ENCODE data around the gene PLCB1. TPM values are rescaled to one million over a fixed set of nuclear protein-coding genes. Genes with fewer than 3 reads are reported as not detected.
"Not testable (repeated sequence)": the region's sequence is repeated elsewhere in the genome, so short reads cannot be mapped to it uniquely, and the experiment has no call there.

The PLCB1 gene
- total RNA-seq, 1 donor from 2014 or later, result 6.3 TPM

DNA sequence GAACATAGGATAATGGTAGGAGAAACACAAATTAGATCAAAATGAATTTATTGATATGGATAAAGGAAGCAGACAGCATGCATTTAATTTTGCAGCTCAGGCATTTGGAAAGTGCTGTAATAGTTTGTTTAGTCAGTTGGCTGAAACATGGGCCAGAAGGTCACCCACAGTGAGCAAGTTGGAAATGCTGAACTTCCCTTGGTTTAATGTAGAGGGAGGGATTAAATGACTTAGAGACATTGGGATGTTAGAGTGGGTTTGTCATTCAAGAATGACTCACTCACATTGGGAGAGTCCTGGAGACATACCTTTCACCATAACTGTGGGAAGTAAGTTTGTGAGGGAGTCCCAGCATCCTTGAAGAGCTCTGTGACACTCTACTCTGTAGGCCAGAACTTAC is 705.3 kb downstream of the PLCB1 start:
- Histone ChIP-seq H3K4me3 (no peak overlapping the region), H3K4me1 (no peaks in the 10 kb centered on the region), H3K9me3 (no peaks in the 10 kb centered on the region), H3K36me3 (no peaks in the 10 kb centered on the region), H3K27ac (no peak overlapping the region), H3K27me3 (ENCODE audit: low read depth) (no peaks in the 10 kb centered on the region)
- intact Hi-C loops (cut with DNase I), result no loop called here
- ATAC-seq, result no peak
- DNase-seq, result no peak
- no peak for TF ChIP-seq CTCF (IDR thresholded peaks at IDR 0.05)

- Histone ChIP-seq H3K27ac (no peak overlapping the region), H3K36me3 (no peaks in the 10 kb centered on the region), H3K4me1 (no peaks in the 10 kb centered on the region), H3K9me3 (no peaks in the 10 kb centered on the region), H3K4me3 (no peak overlapping the region), H3K27me3 (ENCODE audit: low read depth) (no peaks in the 10 kb centered on the region)
- no peak for TF ChIP-seq CTCF (IDR thresholded peaks at IDR 0.05)
- intact Hi-C loops (cut with DNase I), result no loop called here
- DNase-seq (no peak), ATAC-seq (no peak)
Observed at GRCh38 chr20:8842525-8842924, 710.5 kb downstream of the PLCB1 start.

DNA sequence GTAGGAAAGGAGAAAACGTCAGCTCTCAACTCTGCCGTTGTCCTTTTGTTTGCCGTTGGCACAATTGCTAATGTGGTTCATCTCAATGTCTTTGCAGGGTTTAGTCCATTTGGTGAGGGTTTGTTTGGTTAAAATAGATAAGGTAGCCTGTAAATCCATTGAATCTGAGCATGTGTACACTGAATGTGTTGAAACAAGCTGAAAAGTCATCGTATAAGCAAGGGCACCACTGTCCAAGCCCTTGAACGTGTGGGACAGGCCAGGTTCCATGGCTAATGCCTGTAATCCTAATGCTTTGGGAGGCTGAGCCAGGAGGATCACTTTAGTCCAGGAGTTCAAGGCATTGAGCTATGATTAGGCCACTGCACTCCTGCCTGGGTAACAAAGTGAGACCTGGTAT is 712.1 kb downstream of the PLCB1 start:
- no peaks in the 10 kb centered on the region for H3K27me3 ChIP-seq (ENCODE audit: low read depth)
- H3K4me1 ChIP-seq, result no peaks in the 10 kb centered on the region
- intact Hi-C loops (cut with DNase I), result no loop called here
- H3K27ac ChIP-seq, result no peak overlapping the region
- ATAC-seq (no peak), DNase-seq (no peak)
- no peak for TF ChIP-seq CTCF (IDR thresholded peaks at IDR 0.05)
- no peaks in the 10 kb centered on the region for H3K36me3 ChIP-seq
- no peak overlapping the region for H3K4me3 ChIP-seq
- H3K9me3 ChIP-seq, result no peaks in the 10 kb centered on the region

DNA sequence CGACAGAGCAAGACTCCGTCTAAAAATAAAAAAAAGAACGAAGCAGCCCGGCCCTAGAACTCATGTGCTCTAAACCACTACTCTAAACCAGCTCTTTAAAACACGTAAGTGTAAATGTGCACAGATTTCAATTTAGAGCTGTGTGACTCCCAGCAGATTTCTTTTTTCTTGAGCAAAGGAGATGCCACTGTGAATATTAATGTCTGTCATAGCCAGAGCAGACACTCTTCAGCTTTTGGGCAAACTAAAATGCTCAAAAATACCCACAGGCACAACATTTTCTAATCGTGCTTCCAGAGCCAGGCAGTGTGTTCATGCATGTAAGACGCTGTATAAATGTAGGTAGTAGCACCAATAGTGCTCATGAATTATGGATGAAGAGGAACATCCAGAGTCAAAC is 717.9 kb downstream of the PLCB1 start:
- TF ChIP-seq CTCF (IDR thresholded peaks at IDR 0.05), result no peak
- H3K9me3 ChIP-seq, result no peaks in the 10 kb centered on the region
- peaks cover 11% of the 10 kb centered on the region for H3K4me1 ChIP-seq
- ATAC-seq (no peak), DNase-seq (no peak)
- H3K4me3 ChIP-seq, result no peak overlapping the region
- H3K27ac ChIP-seq, result no peak overlapping the region
- intact Hi-C loops (cut with DNase I), result no loop called here
- no peaks in the 10 kb centered on the region for H3K36me3 ChIP-seq
- no peaks in the 10 kb centered on the region for H3K27me3 ChIP-seq (ENCODE audit: low read depth)

DNA sequence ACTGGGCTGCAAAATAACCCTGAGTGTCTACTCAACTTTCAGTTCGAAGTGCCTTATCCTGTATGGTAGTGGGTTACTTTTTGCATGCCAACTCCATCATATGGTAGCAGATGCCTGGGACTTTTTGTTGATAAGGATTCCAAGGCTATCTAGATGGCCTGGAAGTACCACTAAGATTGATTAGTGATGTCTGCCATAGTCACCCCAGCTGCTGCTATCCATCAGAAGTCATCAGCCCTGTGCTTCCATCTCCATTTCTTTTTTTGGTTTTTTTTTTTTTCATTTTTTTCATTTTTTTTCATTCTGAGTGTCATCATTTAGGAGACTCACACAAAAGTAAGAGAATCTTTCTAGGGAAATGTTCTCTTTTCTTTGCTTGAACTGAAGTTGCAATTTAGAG is 719.4 kb downstream of the PLCB1 start:
- no peak for ATAC-seq
- TF ChIP-seq CTCF (IDR thresholded peaks at IDR 0.05), result no peak

DNA sequence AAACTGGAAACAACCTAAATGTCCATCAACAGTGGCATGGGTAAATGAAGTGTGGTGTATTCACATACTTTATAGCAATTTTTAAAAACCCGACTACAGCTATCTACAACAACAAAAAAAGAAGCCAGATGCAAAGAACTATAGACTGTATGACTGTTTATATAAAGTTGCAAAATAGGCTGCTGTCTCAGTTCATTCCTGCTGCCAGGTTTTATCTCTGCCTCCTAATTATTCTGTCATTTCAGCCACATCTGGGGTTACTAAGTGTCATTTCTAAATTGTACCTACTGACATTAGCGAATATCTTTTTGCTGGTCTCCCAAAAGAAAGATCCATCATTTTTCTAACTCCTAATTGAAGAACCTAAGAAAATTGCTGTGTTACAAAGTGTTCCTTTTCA is 719.9 kb downstream of the PLCB1 start:
- H3K36me3 ChIP-seq; H3K27ac ChIP-seq; H3K4me3 ChIP-seq; H3K9me3 ChIP-seq; ATAC-seq; DNase-seq; intact Hi-C loops (cut with DNase I); H3K27me3 ChIP-seq (ENCODE audit: low read depth): not testable (repeated sequence)
- H3K4me1 ChIP-seq, result peaks cover 18% of the 10 kb centered on the region

More for the DNA sequence above, 719.4 kb downstream of the PLCB1 start:
- Histone ChIP-seq H3K36me3 (no peaks in the 10 kb centered on the region), H3K27me3 (ENCODE audit: low read depth) (no peaks in the 10 kb centered on the region), H3K9me3 (no peaks in the 10 kb centered on the region), H3K27ac (no peak overlapping the region), H3K4me3 (no peak overlapping the region), H3K4me1 (peaks cover 18% of the 10 kb centered on the region)
- intact Hi-C loops (cut with DNase I), result no loop called here
- DNase-seq, result no peak

- DNase-seq; H3K4me3 ChIP-seq; intact Hi-C loops (cut with DNase I); H3K27me3 ChIP-seq (ENCODE audit: low read depth); H3K9me3 ChIP-seq; H3K36me3 ChIP-seq; H3K27ac ChIP-seq; ATAC-seq: not testable (repeated sequence)
- peaks cover 18% of the 10 kb centered on the region for H3K4me1 ChIP-seq
Observed at GRCh38 chr20:8853211-8853610, 721.1 kb downstream of the PLCB1 start.
